DOHH2 (cell line): Measurements from ENCODE around the gene GHR.

Experiments used
- H3F3A ChIP-seq: fragments of 200-600 bp; sonication (generic), shearing (Covaris generic); 2 replicates; pipeline ENCODE4 v1.6.0; 2016; ENCODE audit warnings: antibody characterized with exemption, mild to moderate bottlenecking; ENCODE audit not compliant: control insufficient read depth, insufficient read depth
- H3K27ac ChIP-seq: fragments of 200-600 bp; sonication (generic); 2 replicates; pipeline ENCODE4 v1.5.1; 2014; ENCODE audit warnings: low read depth, mild to moderate bottlenecking, low read length, moderate library complexity
- H3K27me3 ChIP-seq: fragments of 200-600 bp; sonication (generic); 2 replicates; pipeline ENCODE4 v1.6.1; 2014; ENCODE audit warnings: mild to moderate bottlenecking, low read length, mixed read lengths; ENCODE audit not compliant: control insufficient read depth
- H3K36me3 ChIP-seq: fragments of 200-600 bp; sonication (generic); 2 replicates; pipeline ENCODE4 v1.6.1; 2014; ENCODE audit warnings: mild to moderate bottlenecking, low read length, moderate library complexity, mixed read lengths; ENCODE audit not compliant: control insufficient read depth
- H3K4me1 ChIP-seq: fragments of 200-600 bp; sonication (generic); 2 replicates; pipeline ENCODE4 v1.6.1; 2014; ENCODE audit warnings: mild to moderate bottlenecking, low read length, mixed read lengths; ENCODE audit not compliant: control insufficient read depth
- H3K4me2 ChIP-seq: fragments of 200-600 bp; sonication (generic); 2 replicates; pipeline ENCODE4 v1.6.0; 2014; ENCODE audit warnings: mild to moderate bottlenecking, low read length, moderate library complexity
- H3K4me3 ChIP-seq: fragments of 200-600 bp; sonication (generic); 2 replicates; pipeline ENCODE4 v1.5.1; 2014; ENCODE audit warnings: mild to moderate bottlenecking, low read length, mixed read lengths
- H3K79me2 ChIP-seq: fragments of 200-600 bp; sonication (generic); 2 replicates; pipeline ENCODE4 v1.6.1; 2014; ENCODE audit warnings: mild to moderate bottlenecking, low read length, mixed read lengths; ENCODE audit not compliant: control insufficient read depth
- H3K9me2 ChIP-seq: fragments of 200-600 bp; sonication (generic); replicated peaks from 2 replicates; pipeline ENCODE4 v1.6.1; 2014; ENCODE audit warnings: mild to moderate bottlenecking, low read length, mixed read lengths; ENCODE audit not compliant: control insufficient read depth
- H3K9me3 ChIP-seq: fragments of 200-600 bp; sonication (generic); 2 replicates; pipeline ENCODE4 v1.6.1; 2014; ENCODE audit warnings: antibody characterized with exemption, low read length, mixed read lengths; ENCODE audit not compliant: control insufficient read depth, insufficient read depth
- H4K20me1 ChIP-seq: fragments of 200-600 bp; sonication (generic); 2 replicates; pipeline ENCODE4 v1.6.0; 2014; ENCODE audit warnings: low read depth, mild to moderate bottlenecking, antibody characterized with exemption, low read length, moderate library complexity; ENCODE audit not compliant: control insufficient read depth, insufficient read depth
- CTCF ChIP-seq: fragments of 200-600 bp; sonication (generic); IDR thresholded peaks from one replicate; pipeline ENCODE4 v1.5.1; 2014; ENCODE audit warnings: antibody characterized with exemption, mild to moderate bottlenecking, low read depth, low read length; ENCODE audit not compliant: poor library complexity, severe bottlenecking
- EZH2phosphoT487 ChIP-seq: fragments of 200-600 bp; sonication (generic); IDR thresholded peaks from 2 replicates; pipeline ENCODE4 v1.6.1; 2017; ENCODE audit warnings: borderline replicate concordance, mild to moderate bottlenecking, antibody characterized with exemption, low read length, moderate library complexity, mixed read lengths

GHR gene

GRCh38 chr5:42555010-42555409 is 131.8 kb downstream of the GHR start:
- no peaks in the 10 kb centered on the region for H3K27me3 ChIP-seq
- H3K9me3 ChIP-seq, result no peaks in the 10 kb centered on the region
- H3F3A ChIP-seq, result no peaks in the 10 kb centered on the region
- no peaks in the 10 kb centered on the region for H3K36me3 ChIP-seq
- H3K9me2 ChIP-seq, result no peaks in the 10 kb centered on the region
- H4K20me1 ChIP-seq, result no peaks in the 10 kb centered on the region
- no peak overlapping the region for H3K4me3 ChIP-seq
- TF ChIP-seq CTCF (no peak), EZH2phosphoT487 (no peak)
- H3K4me2 ChIP-seq, result no peak overlapping the region
- H3K4me1 ChIP-seq, result no peaks in the 10 kb centered on the region
- no peak overlapping the region for H3K27ac ChIP-seq
- H3K79me2 ChIP-seq, result no peaks in the 10 kb centered on the region

GRCh38 chr5:42555797-42556196 is 132.6 kb downstream of the GHR start:
- H3K4me3 ChIP-seq, result no peak overlapping the region
- no peaks in the 10 kb centered on the region for H3F3A ChIP-seq
- TF ChIP-seq EZH2phosphoT487 (no peak), CTCF (no peak)
- H3K27me3 ChIP-seq, result no peaks in the 10 kb centered on the region
- H3K9me2 ChIP-seq, result no peaks in the 10 kb centered on the region
- H3K36me3 ChIP-seq, result no peaks in the 10 kb centered on the region
- H3K79me2 ChIP-seq, result no peaks in the 10 kb centered on the region
- H3K27ac ChIP-seq, result no peak overlapping the region
- H3K4me2 ChIP-seq, result no peak overlapping the region
- H3K9me3 ChIP-seq, result no peaks in the 10 kb centered on the region
- no peaks in the 10 kb centered on the region for H4K20me1 ChIP-seq
- no peaks in the 10 kb centered on the region for H3K4me1 ChIP-seq

- H3K27me3 ChIP-seq, result no peaks in the 10 kb centered on the region
- H4K20me1 ChIP-seq, result no peaks in the 10 kb centered on the region
These were observed 134.4 kb downstream of the GHR start for GRCh38 chr5:42557689-42558088.

More at GRCh38 chr5:42557689-42558088, 134.4 kb downstream of the GHR start:
- Histone ChIP-seq H3K27ac (no peak overlapping the region), H3K4me2 (no peak overlapping the region), H3F3A (no peaks in the 10 kb centered on the region), H3K79me2 (no peaks in the 10 kb centered on the region), H3K4me3 (no peak overlapping the region), H3K4me1 (no peaks in the 10 kb centered on the region), H3K9me3 (no peaks in the 10 kb centered on the region), H3K36me3 (no peaks in the 10 kb centered on the region), H3K9me2 (no peaks in the 10 kb centered on the region)
- TF ChIP-seq EZH2phosphoT487 (no peak), CTCF (no peak)
